AG04450 (cell line): ENCODE results near the gene PPP2R2C. TPM values are rescaled to one million over a fixed set of nuclear protein-coding genes. Genes with fewer than 3 reads are reported as not detected.
A peak's percentile ranks its signal among the peaks of the same experiment; 100 is the strongest.

Experiments
- CTCF ChIA-PET: fragments of 300-600, 350-600 bp; formaldehyde crosslinking; extraction: SDS; loops from one replicate; lab custom pipeline; 2022; ENCODE audit warnings: antibody characterized with exemption, inconsistent platforms; lab: Charles Lee
- POLR2A ChIA-PET: fragments of 350-600 bp; formaldehyde crosslinking; extraction: SDS; loops from one replicate; lab custom pipeline; 2021; ENCODE audit warnings: antibody characterized with exemption, inconsistent platforms; lab: Yijun Ruan, JAX
- DNase-seq: peaks from one replicate; pipeline ENCODE4 v3.0.0-alpha.2; 2011; ENCODE audit warnings: low read depth, low spot score
- H3K27ac ChIP-seq: one replicate; pipeline ENCODE4 v1.5.1; 2012; ENCODE audit warnings: low read depth, low read length, control low read depth
- H3K27me3 ChIP-seq: one replicate; pipeline ENCODE4 v1.6.0; 2012; ENCODE audit warnings: low read length; ENCODE audit not compliant: control insufficient read depth, insufficient read depth
- H3K4me3 ChIP-seq: 2 replicates; pipeline ENCODE4 v1.5.1; 2011; ENCODE audit warnings: mild to moderate bottlenecking, low read depth, low read length, control low read depth
- H3K9me3 ChIP-seq: 2 replicates; pipeline ENCODE4 v1.5.1; 2012; ENCODE audit warnings: low read length; ENCODE audit not compliant: control insufficient read depth, insufficient read depth
- polyA plus RNA-seq: library from polyadenylated mRNA; depleted of rRNA; stranded (reverse); fragments of >200 nt; gene quantifications from 2 replicates; pipeline ENCODE4 v1.2.3, GENCODE V29; 2011
- TF ChIP-seq, protein P1 (sequence below): IDR thresholded peaks from 2 replicates; pipeline ENCODE4 v1.5.1; 2011; ENCODE audit warnings: low read depth, low read length, control low read depth, inconsistent platforms

PPP2R2C gene
- polyA plus RNA-seq, 1 experiment, result 0.07 TPM

DNA sequence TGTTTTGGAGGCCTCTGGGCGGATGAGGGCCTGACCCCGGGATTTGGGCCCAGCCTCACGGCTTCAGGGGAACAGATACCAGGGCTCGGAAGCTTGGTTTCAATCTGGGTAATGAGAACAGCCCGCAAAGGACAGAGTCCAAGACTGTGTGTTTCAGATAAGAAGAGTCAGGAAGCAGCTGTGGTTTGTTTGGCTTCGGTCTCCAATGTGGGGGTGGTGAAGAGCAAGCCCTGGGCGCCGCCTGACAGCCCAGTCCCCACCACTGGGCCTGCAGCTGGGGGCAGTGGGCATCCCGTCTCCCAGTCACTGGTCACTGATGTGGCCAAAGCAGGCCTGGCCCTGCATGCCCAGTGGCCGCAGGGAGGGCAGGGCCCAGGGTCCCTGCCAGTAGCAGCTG is 193.6 kb downstream of the PPP2R2C start:
- TF ChIP-seq, protein P1, sequence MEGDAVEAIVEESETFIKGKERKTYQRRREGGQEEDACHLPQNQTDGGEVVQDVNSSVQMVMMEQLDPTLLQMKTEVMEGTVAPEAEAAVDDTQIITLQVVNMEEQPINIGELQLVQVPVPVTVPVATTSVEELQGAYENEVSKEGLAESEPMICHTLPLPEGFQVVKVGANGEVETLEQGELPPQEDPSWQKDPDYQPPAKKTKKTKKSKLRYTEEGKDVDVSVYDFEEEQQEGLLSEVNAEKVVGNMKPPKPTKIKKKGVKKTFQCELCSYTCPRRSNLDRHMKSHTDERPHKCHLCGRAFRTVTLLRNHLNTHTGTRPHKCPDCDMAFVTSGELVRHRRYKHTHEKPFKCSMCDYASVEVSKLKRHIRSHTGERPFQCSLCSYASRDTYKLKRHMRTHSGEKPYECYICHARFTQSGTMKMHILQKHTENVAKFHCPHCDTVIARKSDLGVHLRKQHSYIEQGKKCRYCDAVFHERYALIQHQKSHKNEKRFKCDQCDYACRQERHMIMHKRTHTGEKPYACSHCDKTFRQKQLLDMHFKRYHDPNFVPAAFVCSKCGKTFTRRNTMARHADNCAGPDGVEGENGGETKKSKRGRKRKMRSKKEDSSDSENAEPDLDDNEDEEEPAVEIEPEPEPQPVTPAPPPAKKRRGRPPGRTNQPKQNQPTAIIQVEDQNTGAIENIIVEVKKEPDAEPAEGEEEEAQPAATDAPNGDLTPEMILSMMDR, result no peak
- H3K4me3 ChIP-seq, result no peak overlapping the region
- ChIA-PET CTCF (interaction anchor here (0.8 to 2.0 kb wide), 4 partner anchors 15 to 53 kb away, joined by 4 to 5 read pairs (median 4); no protein-coding TSS in a partner anchor), POLR2A (interaction anchor here (1.6 kb wide), 1 partner anchor 9 kb away, joined by 7 read pairs; the partner anchor contains the start of gene WFS1)
- H3K27ac ChIP-seq, result peak overlapping the region; percentile 31
- H3K27me3 ChIP-seq, result no peaks in the 10 kb centered on the region
- DNase-seq, result no peak
- H3K9me3 ChIP-seq, result no peaks in the 10 kb centered on the region; the same call in 1 of the 2 replicates

DNA sequence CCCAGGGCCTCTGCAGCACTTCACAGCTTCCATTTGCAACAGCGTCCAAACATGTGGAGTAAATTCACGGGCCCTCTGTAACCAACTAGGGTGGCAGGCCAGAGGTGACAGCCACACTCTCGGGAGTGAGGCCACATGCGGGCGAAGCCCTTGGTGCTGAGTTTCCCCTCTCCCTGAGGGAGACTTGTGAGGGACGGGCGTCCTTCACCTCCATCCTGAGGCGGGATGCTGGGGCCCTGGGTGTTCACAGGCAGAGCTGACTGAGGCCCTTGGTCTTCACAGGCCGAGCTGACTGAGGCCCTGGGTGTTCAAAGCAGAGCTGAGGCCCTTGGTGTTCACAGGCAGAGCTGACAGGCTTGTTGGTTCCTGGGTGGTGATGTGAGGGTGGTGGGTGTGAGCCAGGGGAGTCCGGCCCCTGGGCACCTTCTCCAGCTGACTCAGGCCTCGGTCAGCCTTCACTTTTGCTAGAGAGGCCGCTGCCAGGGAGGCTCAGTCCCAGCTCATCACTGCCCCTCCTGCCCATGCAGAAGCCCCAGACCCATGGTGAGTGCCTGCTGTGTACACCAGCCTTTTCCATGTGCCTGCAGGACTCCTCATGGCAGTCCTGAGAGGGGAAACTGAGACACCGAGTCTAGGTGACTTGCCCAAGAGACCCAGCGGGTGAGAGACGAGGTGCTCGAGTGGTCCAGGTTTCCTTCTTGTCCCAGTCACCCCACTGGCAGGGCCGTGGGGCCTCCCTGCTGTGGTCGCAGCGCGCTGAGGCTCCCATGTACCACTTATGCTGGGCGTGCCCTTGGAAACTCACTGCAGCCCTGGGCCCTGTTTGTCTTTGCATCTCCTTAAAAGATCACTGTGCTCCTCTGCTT is 194.2 kb downstream of the PPP2R2C start:
- Histone ChIP-seq H3K27me3 (no peaks in the 10 kb centered on the region), H3K4me3 (no peak overlapping the region), H3K9me3 (no peaks in the 10 kb centered on the region; the same call in 1 of the 2 replicates), H3K27ac (peak overlapping the region; percentile 21)
- CTCF ChIA-PET, result interaction anchor here (0.9 to 2.0 kb wide), 3 partner anchors 14 to 54 kb away, joined by 4 to 5 read pairs (median 4); no protein-coding TSS in a partner anchor
- no peak for DNase-seq
- TF ChIP-seq, protein P1, result no peak
- POLR2A ChIA-PET, result interaction anchor here (1.6 kb wide), 1 partner anchor 9 kb away, joined by 7 read pairs; the partner anchor contains the start of gene WFS1

DNA sequence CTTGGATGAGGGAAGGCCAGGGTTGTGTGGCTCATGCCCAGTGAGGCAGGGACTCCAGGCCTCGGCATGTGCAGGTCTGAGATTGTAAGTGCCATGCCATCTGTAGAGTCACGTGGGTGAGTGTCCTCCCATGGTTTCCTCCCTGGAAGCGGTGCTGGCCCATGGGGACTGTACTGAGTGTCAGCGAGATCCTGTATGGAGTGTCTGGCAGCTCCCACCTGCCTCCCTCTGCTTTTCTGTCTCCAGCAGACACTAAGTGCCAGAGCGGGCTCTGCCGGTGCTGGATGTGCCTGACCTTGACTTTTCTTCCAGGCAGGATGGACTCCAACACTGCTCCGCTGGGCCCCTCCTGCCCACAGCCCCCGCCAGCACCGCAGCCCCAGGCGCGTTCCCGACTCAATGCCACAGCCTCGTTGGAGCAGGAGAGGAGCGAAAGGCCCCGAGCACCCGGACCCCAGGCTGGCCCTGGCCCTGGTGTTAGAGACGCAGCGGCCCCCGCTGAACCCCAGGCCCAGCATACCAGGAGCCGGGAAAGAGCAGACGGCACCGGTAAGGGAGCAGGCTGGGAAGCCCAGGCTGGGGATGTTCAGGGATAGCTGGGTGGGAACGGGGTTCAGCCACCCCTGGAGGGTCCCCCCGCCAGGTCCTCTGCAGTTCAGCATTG is 195.1 kb downstream of the PPP2R2C start:
- POLR2A ChIA-PET, result no interaction called here
- TF ChIP-seq, protein P1, result no peak
- H3K27me3 ChIP-seq, result no peaks in the 10 kb centered on the region
- DNase-seq, result no peak
- CTCF ChIA-PET, result interaction anchor here (2.0 kb wide), 1 partner anchor 13 kb away, joined by 4 read pairs; no protein-coding TSS in a partner anchor
- H3K9me3 ChIP-seq, result no peaks in the 10 kb centered on the region; the same call in 1 of the 2 replicates
- H3K4me3 ChIP-seq, result no peak overlapping the region
- H3K27ac ChIP-seq, result no peak overlapping the region

DNA sequence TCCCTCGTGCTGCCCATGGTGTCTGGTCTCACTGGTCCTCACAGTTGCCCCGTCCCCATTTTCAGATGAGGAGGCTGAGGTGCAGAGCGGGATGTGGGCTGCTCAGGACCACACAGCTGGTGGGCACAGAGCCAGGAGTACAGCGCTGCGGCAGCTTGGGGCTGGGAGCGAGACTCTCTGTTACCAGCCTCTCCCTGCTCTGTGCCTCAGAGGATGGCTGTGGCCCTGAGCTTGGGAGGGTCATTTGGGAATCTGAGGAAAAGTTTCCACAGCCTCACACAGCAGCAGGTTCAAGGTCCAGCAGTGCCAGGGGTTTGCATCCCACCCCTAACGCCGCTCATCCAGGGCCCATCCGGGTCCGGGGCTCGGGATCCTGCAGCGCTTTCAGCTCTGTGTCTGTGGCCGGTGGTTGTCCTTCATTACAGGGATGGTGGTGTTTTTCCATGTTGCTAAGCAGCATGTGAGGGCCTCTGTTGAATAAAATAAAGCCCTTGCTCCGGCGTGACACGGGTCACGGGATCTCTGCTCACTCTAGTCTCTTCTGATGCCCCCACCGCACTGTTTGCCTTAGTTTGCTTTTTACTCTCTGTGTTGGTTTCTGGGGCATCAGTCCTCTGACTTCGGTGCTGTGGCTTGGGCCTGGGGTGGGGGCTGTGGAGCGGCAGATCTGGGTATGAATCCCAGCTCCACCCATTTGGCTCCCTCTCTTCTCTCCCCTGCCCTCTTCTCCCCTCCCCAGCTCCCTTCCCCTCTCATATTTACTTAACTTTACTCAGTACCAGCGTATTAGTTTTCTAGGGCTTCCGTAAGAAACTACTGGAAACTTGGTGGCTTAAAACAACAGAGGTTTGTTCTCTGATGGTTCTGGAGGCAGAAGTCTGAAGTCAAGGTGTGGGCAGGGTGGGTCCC is 196.3 kb downstream of the PPP2R2C start:
- Histone ChIP-seq H3K27ac (no peak overlapping the region), H3K9me3 (no peaks in the 10 kb centered on the region; the same call in 1 of the 2 replicates), H3K4me3 (no peak overlapping the region), H3K27me3 (no peaks in the 10 kb centered on the region)
- ChIA-PET CTCF (interaction anchor here (19.8 kb wide), 1 partner anchor 53 kb away, joined by 310 read pairs; no protein-coding TSS in a partner anchor), POLR2A (no interaction called here)
- TF ChIP-seq, protein P1, result no peak
- DNase-seq, result no peak
